ENCODE measurements around the gene PMM2. TPM values are rescaled to one million over a fixed set of nuclear protein-coding genes. Genes with fewer than 3 reads are reported as not detected.

The PMM2 gene
- total and polyA plus RNA-seq, 9 of the 15 experiments (the other 6 are each of a cell fraction or from before 2014, with no cell fraction given) = 5.6 to 42.7 (median 25.9) TPM

GRCh38 chr16:8764525-8765250, 33.0 kb upstream of the PMM2 start (continued):
- TF ChIP-seq, protein P1, sequence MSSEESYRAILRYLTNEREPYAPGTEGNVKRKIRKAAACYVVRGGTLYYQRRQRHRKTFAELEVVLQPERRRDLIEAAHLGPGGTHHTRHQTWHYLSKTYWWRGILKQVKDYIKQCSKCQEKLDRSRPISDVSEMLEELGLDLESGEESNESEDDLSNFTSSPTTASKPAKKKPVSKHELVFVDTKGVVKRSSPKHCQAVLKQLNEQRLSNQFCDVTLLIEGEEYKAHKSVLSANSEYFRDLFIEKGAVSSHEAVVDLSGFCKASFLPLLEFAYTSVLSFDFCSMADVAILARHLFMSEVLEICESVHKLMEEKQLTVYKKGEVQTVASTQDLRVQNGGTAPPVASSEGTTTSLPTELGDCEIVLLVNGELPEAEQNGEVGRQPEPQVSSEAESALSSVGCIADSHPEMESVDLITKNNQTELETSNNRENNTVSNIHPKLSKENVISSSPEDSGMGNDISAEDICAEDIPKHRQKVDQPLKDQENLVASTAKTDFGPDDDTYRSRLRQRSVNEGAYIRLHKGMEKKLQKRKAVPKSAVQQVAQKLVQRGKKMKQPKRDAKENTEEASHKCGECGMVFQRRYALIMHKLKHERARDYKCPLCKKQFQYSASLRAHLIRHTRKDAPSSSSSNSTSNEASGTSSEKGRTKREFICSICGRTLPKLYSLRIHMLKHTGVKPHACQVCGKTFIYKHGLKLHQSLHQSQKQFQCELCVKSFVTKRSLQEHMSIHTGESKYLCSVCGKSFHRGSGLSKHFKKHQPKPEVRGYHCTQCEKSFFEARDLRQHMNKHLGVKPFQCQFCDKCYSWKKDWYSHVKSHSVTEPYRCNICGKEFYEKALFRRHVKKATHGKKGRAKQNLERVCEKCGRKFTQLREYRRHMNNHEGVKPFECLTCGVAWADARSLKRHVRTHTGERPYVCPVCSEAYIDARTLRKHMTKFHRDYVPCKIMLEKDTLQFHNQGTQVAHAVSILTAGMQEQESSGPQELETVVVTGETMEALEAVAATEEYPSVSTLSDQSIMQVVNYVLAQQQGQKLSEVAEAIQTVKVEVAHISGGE (CRISPR knock-in tag; IDR thresholded peaks at IDR 0.05) = no peak
- TF ChIP-seq FOXP4 (CRISPR knock-in tag; IDR thresholded peaks at IDR 0.05; ENCODE audit: borderline replicate concordance) = no peak
- TF ChIP-seq XRCC4 (IDR thresholded peaks at IDR 0.05; ENCODE audit: extremely low read depth, insufficient read depth, insufficient read length) = no peak
- TF ChIP-seq, protein P2, sequence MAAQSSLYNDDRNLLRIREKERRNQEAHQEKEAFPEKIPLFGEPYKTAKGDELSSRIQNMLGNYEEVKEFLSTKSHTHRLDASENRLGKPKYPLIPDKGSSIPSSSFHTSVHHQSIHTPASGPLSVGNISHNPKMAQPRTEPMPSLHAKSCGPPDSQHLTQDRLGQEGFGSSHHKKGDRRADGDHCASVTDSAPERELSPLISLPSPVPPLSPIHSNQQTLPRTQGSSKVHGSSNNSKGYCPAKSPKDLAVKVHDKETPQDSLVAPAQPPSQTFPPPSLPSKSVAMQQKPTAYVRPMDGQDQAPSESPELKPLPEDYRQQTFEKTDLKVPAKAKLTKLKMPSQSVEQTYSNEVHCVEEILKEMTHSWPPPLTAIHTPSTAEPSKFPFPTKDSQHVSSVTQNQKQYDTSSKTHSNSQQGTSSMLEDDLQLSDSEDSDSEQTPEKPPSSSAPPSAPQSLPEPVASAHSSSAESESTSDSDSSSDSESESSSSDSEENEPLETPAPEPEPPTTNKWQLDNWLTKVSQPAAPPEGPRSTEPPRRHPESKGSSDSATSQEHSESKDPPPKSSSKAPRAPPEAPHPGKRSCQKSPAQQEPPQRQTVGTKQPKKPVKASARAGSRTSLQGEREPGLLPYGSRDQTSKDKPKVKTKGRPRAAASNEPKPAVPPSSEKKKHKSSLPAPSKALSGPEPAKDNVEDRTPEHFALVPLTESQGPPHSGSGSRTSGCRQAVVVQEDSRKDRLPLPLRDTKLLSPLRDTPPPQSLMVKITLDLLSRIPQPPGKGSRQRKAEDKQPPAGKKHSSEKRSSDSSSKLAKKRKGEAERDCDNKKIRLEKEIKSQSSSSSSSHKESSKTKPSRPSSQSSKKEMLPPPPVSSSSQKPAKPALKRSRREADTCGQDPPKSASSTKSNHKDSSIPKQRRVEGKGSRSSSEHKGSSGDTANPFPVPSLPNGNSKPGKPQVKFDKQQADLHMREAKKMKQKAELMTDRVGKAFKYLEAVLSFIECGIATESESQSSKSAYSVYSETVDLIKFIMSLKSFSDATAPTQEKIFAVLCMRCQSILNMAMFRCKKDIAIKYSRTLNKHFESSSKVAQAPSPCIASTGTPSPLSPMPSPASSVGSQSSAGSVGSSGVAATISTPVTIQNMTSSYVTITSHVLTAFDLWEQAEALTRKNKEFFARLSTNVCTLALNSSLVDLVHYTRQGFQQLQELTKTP (IDR thresholded peaks at IDR 0.05; ENCODE audit: low read depth in 1 of 2, partially characterized antibody in 2 of 2) = no peak
- TF ChIP-seq, protein P3, sequence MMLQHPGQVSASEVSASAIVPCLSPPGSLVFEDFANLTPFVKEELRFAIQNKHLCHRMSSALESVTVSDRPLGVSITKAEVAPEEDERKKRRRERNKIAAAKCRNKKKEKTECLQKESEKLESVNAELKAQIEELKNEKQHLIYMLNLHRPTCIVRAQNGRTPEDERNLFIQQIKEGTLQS (IDR thresholded peaks at IDR 0.05) = no peak
- TF ChIP-seq, protein P3 (CRISPR knock-in tag; conservative IDR thresholded peaks at IDR 0.05) = no peak
- no peak for TF ChIP-seq ZNF707 (CRISPR knock-in tag; conservative IDR thresholded peaks at IDR 0.05)
- no peak for TF ChIP-seq U2AF1 (optimal IDR thresholded peaks at IDR 0.05; ENCODE audit: low read depth, low read length)
- no peak for TF ChIP-seq CEBPZ (IDR thresholded peaks at IDR 0.05; ENCODE audit: borderline replicate concordance, low read depth, low read length)
- no peak for TF ChIP-seq ZSCAN32 (CRISPR knock-in tag; IDR thresholded peaks at IDR 0.05)

Data from K562 (cell line).